HUES6 (cell line): ENCODE data around the gene TBXAS1.

Source experiments
- H3K27ac ChIP-seq: 2 replicates; pipeline ENCODE4 v1.7.0; 2013; ENCODE audit warnings: low read depth, mild to moderate bottlenecking, low read length, inconsistent platforms
- H3K27me3 ChIP-seq: 2 replicates; pipeline ENCODE4 v1.6.1; 2013; ENCODE audit warnings: low read length; ENCODE audit not compliant: control insufficient read depth, insufficient read depth
- H3K36me3 ChIP-seq: 2 replicates; pipeline ENCODE4 v1.6.1; 2013; ENCODE audit warnings: low read length; ENCODE audit not compliant: control insufficient read depth, insufficient read depth
- H3K4me1 ChIP-seq: 2 replicates; pipeline ENCODE4 v1.6.1; 2013; ENCODE audit warnings: low read length; ENCODE audit not compliant: control insufficient read depth, insufficient read depth
- H3K4me3 ChIP-seq: 2 replicates; pipeline ENCODE4 v1.5.1; 2013; ENCODE audit warnings: low read depth, low read length
- H3K9ac ChIP-seq: one replicate; pipeline ENCODE4 v1.6.1; 2013; ENCODE audit warnings: mild to moderate bottlenecking, low read length
- H3K9me3 ChIP-seq: 2 replicates; pipeline ENCODE4 v1.6.1; 2013; ENCODE audit warnings: low read depth, low read length; ENCODE audit not compliant: control insufficient read depth, insufficient read depth

The TBXAS1 gene

GRCh38 chr7:140067052-140067451 lies 238.0 kb downstream of the TBXAS1 start:
- Histone ChIP-seq H3K9ac (no peak overlapping the region), H3K9me3 (peaks cover 13% of the 10 kb centered on the region), H3K27ac (no peak overlapping the region)

GRCh38 chr7:140068033-140068432 lies 239.0 kb downstream of the TBXAS1 start:
- Histone ChIP-seq H3K27ac (no peak overlapping the region), H3K9ac (no peak overlapping the region), H3K4me1 (no peaks in the 10 kb centered on the region), H3K27me3 (peaks cover 11% of the 10 kb centered on the region), H3K4me3 (no peak overlapping the region), H3K9me3 (peaks cover 13% of the 10 kb centered on the region), H3K36me3 (no peaks in the 10 kb centered on the region)

More at GRCh38 chr7:140067052-140067451, 238.0 kb downstream of the TBXAS1 start:
- no peak overlapping the region for H3K4me3 ChIP-seq
- H3K36me3 ChIP-seq: no peaks in the 10 kb centered on the region
- H3K27me3 ChIP-seq: peaks cover 21% of the 10 kb centered on the region
- no peaks in the 10 kb centered on the region for H3K4me1 ChIP-seq

- Histone ChIP-seq H3K4me1 (no peaks in the 10 kb centered on the region), H3K9ac (no peak overlapping the region), H3K27me3 (no peaks in the 10 kb centered on the region), H3K9me3 (peaks cover 13% of the 10 kb centered on the region), H3K4me3 (no peak overlapping the region), H3K27ac (no peak overlapping the region), H3K36me3 (no peaks in the 10 kb centered on the region)
These were observed 240.4 kb downstream of the TBXAS1 start for GRCh38 chr7:140069298-140069949.
